Activated CD4-positive, CD25-positive, alpha-beta regulatory T cell treated with anti-CD3 and anti-CD28 coated beads, Interleukin-2, amount 50 U/mL, for 72 hours (primary cell): ENCODE data around the gene PIGH.

Experiments
- DNase-seq: peaks from one replicate; pipeline ENCODE4 v3.0.0; 2021

PIGH gene

DNA sequence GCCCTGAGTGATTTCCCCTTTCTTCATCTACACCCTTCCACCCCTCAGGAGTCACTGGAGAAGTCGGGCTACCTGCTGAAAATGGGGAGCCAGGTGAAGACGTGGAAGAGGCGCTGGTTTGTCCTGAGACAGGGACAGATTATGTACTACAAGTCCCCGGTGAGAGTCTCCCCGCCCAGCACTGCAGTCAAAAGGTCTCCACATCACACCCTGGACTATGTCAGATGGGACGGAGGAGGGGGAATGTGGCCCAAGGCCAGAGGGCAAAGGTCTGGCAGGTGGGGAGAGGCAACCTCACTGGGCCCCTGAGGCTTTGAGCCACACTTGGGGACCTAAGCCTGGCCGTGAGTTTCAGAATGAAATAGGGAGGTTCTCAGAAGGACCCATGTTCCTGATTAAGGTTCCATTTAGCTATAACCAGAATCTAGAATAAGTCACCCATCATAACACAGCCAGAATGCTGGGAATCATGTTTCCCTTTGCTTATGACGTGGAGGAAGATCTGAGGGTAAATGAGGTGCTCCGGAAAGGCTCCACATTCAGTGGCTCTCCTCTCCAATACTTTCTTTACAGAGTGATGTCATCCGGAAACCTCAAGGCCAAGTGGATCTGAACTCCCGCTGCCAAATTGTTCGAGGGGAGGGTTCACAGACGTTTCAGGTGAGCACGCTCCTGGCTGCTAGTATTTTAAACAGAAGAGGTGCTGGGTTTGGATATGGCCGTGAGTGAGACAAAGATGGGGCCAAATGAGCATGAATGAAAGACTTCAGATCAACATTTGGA lies 26.6 kb downstream of the PIGH start:
- no peak for DNase-seq

DNA sequence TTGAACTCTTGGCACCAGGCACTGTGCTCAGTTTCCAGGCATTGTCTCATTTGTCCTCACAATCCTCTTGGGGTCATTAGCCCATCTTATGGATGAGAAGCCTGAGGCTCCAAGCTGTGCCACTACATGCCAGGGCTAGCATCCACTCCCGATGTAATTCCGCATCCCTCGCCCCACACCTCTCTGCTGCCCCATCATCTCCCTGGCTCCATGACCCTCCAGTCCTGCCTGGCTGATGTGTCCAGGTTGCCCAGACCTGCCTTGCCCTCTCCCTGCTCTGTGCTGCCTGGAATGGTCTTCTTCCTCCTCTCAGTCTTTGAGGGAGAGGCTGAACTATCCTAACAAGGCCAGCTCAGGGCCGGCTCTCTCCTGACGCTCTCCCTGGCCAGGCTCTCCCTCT lies 27.5 kb downstream of the PIGH start:
- no peak for DNase-seq

DNA sequence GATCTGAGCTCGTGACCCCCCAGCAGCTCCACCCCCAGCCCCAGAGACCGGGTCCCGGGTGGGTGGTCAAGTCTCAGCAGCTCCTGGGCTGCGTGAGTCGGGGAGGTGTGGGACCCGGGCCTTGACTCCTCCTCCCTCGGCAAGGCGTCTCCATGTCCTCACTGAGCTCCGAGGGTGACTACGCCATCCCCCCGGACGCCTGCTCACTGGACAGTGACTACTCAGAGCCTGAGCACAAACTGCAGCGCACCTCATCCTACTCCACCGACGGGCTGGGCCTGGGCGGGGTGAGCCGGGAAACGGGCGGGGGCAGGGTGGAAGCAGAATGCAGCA lies 28.1 kb downstream of the PIGH start:
- DNase-seq = no peak

DNA sequence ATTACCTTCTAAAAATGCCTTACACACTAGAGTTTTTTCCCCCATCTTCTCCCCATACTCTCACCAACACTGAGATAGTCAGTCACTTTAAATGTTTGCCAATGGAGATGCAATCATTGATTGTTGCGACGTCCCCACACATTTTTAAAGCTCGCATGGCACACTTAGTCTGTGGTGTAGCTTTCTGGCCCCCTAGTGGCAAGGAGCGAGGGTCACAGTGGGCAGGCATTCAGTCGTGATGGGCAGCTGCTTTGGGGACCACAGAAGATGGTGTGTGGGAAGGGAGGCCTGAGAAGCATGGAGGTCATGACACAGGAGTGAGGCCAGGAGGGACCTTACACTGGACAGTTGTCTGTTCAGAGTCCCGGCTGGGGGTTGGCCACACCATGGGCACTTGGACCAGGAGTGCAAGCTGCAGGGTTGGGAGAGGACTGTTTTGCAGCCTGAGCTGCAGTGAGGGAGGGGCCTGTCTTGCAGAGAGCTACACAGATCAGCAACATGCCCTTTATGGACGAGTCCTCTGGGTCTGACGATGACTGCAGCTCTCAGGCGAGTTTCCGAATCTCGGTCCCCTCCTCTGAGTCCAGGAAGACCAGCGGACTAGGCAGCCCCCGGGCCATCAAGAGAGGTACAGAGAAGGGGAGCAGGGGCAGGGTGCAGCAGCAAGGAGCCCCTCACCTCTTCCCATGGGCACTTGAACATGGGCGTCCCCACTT lies 28.6 kb downstream of the PIGH start:
- DNase-seq = peak; percentile 69

DNA sequence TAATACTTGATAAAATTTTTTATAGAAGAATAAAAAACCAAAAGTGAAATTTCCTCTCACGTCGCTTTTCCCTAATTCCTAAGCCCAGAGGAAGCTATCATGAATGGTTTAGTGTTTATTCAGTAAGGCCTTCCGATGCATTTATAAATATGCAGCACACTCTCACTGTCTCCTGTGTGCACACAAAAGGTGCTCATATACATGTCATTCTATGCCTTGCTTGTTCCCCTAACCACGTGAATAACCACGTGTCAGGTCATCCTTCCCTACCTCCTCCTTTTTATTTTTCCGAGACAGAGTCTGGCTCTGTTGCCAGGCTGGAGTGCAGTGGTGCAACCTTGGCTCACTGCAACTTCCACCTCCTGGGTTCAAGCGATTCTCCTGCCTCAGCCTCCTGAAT lies 29.6 kb downstream of the PIGH start:
- no peak for DNase-seq

DNA sequence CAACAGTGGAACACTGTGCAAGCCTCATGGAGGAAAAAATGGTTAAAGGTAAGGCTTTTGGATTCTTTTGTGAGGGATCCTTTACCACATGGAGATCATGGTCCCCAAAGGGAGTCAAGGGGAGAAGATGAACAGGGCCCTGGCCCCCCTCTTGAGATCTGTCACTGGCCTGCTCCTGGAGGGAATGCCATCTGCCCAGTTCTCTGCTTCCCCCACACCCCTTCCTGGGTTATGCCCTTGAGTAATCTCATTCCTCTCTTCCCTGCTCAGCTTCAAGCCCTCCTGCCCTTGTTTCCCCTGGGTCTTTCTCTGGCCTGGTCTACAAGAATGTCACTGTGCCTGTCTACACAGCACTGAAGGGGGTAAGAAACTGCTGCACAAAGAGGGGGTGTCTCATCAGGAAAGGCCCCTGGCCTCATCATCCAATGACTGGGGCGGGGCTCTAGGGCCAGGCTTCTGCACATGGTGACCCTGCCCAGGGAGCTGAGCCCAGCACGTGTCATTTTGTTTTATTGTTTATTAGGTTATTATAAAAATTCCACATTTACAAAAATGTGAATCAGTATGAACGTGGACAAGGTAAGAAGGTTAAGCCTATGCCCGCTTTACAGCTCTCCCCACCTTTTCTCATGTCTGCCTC lies 30.3 kb downstream of the PIGH start:
- DNase-seq = no peak

DNA sequence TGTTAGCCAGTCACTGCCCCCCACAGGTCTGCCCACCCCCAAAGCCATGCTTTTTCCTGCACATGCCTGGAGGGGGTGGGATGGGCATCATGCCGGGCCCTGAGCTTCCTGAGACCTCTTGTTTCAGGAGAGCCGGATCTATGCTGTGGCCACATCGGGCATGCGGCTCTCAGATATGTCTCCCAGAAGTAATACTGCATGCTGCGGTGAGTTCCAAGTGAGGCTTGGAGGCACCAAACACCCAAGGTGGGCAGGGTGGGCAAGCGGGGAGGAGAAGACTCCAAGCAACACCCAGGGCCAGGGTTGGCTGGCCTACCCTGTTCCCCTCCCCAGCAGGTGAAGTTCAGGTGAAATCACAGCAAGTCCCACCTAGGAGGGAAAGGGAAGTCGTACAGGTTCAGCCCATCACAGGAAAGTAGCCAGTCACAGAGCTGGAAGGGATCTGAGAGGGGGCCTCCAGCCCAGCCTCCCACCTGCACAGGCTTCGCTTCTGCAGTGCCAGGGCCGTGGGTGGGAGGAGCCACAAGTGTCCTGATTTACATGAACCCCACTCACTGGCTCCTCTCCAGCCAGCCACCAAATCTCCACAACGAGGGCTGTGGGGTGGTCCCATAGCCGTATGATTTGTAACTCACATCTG lies 30.9 kb downstream of the PIGH start:
- DNase-seq = no peak

DNA sequence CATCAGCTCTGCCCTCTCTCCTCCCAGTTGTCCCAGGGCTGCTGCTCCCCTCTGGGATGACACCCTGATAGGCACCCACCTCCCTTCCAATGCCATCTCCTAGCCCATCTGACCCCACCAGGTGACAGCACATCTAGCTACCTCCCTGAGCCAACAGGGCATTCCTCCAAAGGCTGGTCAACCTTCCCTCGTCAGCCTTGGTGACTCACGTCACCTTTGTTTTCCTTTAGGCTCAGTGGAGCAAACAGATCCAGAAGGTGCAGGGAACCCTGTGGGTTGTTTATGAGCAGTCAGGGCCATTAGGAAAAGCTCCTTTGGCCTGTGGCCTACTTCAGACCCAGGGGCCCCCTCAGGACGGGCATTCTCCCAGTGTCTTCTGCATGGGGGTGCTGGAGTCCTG lies 32.4 kb downstream of the PIGH start:
- no peak for DNase-seq

DNA sequence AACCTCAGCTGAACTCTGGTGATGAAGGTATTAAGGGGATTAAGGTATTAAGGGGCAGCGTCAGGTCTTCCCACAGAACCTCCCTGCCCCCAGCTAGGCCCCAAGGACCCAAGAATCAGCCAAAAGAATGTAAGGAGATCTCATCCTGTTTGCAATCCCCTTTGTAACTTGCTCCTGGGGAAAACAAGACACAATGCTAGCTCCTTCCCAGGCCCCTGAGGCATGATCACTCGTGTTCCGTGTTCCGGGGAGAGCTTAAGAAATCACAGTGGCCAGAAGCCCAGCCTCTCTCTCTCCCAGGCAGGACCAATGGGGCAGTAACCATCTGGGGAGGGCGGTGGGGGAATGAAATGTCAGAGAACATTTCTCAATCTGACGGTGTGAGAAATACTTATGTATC lies 33.2 kb downstream of the PIGH start:
- no peak for DNase-seq

DNA sequence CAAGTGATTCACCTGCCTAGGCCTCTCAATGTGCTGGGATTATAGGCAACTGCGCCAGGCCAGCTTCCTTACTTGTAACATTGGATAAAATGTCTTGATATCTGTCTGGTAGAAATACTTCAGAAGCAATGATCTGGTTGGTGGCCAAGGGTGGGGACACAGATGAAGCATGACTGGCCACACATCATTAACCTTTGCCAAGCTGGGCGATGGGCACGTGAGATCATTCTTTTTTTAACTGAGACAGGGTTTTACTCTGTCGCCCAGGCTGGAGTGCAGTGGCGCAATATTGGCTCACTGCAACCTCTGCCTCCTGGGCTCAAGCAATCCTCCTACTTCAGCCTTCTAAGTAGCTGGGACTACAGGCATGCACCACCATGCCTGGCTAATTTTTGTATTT lies 35.8 kb downstream of the PIGH start:
- no peak for DNase-seq

DNA sequence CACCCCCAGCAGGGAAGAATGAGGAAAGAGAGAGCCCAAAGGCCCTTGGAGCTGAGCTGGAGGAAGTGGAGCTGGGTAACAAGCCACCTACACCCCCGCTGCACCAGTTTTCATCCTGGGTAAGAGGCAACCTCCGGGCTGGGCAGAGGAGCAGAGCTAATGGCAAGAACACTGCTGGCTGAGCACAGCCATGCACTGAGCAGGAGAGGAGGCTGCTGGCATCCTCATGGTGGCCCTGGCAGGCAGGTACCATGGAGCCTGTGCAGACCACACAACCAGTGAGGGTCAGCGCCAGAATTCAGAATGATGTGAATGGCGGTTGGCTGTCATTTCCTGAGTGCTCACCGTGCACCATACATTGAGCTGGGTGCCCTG lies 37.3 kb downstream of the PIGH start:
- no peak for DNase-seq

DNA sequence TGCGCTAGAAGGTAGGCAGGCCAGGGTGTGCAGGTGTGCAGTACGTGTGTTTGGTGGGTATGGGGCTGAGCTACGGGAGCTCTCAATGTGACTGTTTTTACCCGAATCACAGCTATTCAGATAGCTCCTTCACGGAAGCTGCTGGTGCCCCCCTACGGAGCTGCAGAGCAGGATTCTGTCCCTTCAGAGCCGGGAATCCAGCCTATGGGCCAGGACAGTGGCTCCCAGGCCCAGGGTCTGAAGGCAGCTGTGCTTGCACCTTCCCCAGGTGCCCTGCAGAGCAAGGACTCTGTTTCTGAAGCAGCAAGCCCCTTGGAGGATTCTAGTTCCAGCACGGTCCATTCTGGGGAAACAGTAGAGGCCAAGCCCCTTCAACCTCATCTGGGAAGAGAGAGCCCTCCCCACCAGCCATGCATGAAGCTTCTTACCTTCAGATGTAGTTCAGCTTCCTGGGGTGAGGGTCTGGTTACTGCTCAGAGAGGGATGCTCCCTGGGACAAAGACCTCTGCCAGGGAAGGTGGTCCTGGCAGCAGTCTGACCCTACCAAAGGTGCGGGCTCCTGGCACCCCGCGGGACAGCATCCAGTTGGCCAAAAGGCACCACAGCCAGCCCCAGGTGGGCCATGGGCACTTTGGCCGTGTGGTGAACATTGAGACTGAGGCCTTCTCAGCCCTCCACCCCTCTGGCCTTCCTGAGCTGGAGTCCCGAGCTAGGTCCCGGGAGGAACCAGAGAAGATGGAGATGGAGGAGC lies 37.9 kb downstream of the PIGH start:
- DNase-seq = no peak

DNA sequence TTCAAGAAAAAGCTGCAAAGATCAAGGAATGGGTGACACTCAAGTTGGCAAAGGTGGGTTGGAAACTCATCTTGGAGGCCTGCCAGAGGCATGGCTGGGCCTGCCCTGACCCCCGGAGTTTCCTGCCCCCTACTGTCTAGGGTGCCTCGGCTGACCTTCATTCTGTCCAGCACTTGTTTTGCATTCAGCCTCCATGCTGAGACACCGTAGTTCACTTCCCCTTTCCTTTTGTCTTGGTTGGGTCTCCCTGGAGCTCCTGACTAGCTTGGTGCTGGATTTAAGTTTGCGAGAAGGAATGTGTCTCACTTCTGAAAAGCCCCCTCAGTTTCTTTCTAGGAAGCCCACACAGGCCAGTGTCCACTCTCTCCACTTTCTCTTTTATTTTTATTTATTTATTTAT lies 40.4 kb downstream of the PIGH start:
- DNase-seq = no peak

DNA sequence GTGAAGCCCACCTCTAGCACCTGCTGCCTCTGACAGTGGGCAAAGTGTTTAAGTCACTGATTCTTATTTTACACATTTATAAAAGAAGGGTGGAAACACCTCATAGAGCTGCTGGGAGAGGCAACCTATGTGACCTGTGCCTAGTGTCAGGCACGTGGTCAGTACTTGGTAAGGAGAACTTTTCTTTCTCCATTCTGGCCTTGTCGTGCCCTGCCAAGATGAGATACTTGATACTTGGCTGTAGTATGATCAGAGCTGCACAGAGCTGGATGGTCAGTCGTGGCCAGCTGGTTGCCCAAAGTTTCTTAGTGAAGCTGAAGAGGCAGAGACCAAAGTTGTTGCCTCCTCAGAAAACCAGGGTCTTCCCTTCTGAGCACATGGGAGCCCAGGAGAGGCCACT lies 42.4 kb downstream of the PIGH start:
- DNase-seq = no peak

DNA sequence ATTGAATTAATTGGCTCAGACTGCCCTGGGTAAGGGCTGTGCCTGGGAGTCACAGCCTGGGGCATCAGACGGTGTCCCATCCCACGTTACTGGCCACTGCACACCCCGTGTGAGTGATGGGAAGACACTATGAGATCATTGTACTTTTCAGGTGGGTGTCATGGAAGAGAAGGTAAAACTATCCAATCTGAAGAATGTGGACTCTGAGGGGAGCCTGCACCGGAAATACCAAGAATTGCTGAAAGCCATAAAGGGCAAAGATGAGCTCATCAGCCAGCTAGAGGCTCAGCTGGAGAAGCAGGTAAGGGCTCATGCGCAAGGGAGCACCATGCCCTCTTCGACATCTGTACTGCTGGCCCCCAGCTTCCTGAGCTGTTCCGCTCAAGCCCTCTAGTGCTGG lies 43.0 kb downstream of the PIGH start:
- DNase-seq = no peak

DNA sequence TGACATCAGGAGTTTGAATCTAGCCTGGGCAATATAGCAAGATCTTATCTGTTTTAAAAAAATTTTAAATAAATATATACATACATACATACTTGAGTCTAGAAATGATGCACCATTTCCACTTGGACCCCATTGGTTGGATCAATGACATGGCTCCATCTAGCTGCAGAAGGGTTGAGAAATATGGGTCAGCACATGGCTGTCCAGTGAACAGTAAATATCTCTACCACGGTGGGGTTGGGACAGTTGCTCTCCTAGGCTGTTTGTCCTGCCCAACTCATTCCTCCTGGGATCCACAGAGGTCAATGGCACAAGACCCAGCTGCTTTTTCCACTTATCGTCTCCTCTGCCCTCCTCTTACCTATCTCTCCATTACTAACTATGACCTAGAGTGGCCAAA lies 43.4 kb downstream of the PIGH start:
- no peak for DNase-seq

DNA sequence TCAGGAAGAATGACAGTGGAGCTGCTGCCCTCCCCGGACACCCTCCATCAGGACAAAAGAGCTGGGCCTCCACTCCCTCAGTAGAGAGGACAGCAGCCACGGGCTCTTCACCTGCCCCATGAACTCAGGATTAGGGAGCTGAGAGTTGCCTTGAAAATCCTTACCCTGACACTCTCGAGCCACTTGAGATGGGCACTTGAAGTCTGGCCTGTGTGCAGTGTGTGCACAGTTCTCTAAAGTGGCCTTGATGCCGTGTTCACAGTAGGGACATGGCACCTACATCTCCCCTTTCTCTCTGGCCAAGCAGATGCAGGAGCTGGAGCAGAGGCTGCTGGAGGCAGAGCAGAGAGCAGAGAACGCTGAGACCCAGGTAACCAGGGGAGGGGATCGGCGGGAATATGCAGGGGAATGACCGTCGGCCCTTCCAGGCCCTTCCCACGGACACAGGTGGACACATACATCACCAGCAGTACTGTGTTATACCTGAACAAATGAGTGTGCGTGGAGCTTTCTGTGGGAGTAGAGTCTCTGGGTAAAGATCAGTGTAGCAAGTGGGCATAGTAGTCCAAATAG lies 44.5 kb downstream of the PIGH start:
- no peak for DNase-seq

DNA sequence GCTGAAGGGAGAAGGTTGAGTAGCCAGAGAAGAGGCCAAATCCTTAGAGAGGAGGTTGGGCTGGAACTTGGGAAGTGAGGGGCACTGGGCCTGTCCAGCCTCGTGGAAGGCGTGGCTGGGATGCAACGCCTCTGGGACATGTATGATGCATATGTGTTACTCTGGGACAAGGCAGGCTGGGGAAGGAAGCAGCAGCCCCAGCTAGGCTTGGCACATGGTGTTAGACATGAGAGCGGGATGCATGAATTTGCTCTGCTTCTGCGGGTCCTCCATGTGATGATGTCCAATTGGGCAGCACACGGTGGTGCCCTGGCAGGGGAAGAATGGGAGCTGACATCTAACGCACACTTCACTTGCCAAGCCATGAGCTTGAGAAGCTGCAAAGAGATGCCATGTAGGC lies 45.7 kb downstream of the PIGH start:
- DNase-seq = no peak

DNA sequence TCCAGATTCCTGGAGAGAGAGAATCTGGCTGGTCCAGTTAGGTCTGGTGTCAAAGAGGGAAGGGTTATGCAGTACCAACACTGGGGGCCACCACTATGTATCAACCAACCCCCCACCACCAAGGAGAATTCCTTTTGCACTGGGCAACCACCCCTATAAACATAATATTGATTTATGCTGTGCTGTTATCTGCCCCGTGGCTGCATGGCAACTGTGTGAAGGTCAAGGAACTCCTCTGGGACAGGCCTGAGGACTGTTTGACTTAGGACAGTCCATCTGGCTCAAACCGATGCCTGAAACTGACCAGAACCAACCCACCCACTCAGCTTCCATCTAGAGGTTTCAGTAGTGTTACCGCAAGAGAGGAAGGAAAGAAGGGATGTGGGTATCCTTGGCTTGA lies 46.5 kb downstream of the PIGH start:
- DNase-seq = no peak

DNA sequence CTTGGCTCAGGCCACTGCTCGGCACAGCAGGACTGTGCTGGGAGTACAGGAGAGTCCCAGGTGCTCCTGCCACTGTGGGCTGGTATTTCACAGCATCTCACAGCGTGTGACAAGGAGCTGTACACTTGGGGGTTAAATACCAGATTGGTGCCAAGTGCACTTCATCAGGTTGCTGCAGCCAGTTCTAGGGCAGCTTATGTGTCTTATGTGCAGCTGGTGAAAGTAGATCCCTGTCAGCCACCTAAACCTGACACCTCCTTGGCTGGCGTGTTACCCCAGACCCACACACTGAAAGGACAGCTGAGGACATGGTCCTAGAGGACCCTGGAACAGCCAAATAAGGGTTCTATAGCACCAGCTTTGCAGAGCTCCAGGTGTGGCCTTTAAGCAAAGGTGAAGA lies 48.1 kb downstream of the PIGH start:
- no peak for DNase-seq

DNA sequence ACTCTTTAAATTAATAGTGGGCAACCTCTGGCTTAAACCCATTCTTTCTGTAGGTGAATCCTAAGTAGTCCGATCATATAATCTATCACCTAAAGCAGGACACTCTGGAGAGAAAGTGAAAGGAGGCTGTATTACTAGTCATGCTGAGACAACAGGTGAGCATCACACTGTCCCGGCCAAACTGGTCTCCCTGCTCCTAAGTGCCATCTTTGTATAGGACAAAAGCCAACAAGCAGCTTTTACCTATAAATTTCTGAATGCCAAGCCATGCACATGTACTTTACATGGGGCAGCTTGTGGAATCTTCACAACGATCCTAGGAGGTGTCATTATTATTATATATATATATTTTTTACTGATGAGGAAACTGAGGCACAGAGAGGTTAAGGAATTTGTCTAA lies 48.9 kb downstream of the PIGH start:
- no peak for DNase-seq

DNA sequence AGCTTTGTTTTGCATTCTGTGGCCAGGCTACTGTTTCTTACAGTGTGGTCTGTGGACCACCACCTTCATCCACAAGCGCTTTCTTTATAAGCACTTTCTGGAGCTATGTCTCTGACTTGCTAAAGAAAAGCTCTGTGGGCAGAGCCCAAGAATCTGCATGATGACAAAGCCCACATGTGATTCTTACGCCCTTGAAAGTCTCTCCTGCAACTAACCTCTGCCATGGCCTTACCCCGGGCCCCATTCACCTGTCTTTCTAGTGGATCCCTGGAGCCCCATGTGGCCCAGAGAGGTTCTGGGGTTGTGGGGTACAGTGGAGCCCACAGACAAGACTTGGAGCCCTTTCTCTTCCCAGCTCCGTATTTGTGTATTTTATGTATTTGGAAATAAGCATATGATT lies 50.3 kb downstream of the PIGH start:
- no peak for DNase-seq

DNA sequence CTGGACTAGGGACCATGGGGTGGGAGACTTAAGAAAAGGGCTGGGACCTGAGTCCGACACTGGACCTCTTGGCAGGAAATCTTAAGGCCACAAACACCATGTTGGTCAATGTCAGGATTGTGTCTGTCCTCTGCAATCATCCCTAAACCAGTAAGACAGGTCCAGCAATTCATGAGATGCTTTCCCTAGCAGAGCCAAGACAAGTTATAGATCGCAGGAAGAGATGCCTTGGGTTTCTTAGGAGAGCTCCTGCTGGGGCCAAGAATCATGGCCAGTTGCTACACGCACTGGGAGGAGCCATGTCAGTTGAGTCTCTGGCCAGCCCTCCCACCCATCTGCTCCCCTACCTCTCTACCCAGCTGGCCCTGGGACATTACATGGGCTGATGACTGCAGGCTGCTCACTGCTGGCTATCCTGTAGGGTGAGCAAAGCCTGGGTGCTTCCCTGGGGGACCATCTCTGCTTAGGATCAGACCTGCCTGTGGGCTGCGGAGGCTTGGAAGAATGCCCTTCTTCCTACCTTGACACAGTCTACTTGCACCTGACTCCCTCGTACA lies 52.8 kb downstream of the PIGH start:
- DNase-seq = no peak
